Prostate gland (tissue), 2 donors: ENCODE data around the gene CLSTN1.
A peak's percentile ranks its signal among the peaks of the same experiment; 100 is the strongest.

Experiments
- POLR2A ChIP-seq: fragments of 450-650 bp; IDR thresholded peaks from one replicate; pipeline ENCODE4 v1.6.1; 2016; ENCODE audit warnings: antibody characterized with exemption, mild to moderate bottlenecking
- POLR2AphosphoS5 ChIP-seq: sonication (generic); formaldehyde crosslinking; IDR thresholded peaks from one replicate; pipeline ENCODE4 v1.6.1; 2017; ENCODE audit warnings: antibody characterized with exemption
- TF ChIP-seq, protein P1 (sequence below), 4 experiments: fragments of 200-600 bp in 2 of 4; fragments of 450-650 bp in 2 of 4; sonication (generic) in 2 of 4; IDR thresholded peaks; 1 replicate in 3 of 4; 2 replicates in 1 of 4; pipeline ENCODE4 v1.5.1; 2016 to 2019; ENCODE audit warnings: antibody characterized with exemption in 4 of 4, mild to moderate bottlenecking in 2 of 4, moderate library complexity in 2 of 4

DNA sequence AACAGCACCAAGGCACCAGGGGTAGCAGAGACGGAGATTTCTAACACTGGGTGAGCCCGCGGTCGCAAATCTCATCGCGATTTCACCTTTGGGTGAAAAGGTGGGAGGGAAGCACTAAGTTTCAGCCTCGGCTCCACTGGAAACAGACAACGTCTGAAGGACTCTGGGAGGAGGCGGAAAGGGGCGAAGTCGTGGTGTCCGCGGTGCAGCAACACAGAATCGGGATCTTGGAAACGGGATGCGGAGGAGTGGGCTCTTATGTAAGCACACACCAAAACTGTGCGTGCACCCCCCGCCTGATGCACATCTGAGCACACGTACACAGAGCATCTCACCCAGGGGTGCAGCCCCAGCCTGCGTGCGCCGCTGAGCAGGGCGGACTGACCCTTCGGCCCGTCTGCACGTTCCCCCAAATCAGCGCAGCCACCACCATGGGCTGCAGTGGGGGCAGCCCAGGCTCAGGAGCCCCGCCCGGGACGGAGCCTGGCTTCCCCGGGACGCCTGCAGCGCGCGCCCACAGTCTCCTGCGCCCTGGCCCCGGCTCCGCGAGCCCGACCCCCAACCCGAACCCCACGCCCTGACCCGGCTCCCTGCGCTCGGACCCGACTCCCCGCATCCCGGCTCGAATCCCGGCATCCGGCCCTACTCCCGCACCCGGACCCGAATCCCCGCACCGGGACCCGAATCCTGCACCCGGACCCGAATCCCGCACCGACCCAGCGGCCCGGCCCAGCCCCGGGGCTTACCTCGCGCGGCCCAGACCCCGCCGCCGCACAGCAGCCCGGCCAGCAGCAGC is 670 bp downstream of the CLSTN1 start:
- TF ChIP-seq, protein P1, sequence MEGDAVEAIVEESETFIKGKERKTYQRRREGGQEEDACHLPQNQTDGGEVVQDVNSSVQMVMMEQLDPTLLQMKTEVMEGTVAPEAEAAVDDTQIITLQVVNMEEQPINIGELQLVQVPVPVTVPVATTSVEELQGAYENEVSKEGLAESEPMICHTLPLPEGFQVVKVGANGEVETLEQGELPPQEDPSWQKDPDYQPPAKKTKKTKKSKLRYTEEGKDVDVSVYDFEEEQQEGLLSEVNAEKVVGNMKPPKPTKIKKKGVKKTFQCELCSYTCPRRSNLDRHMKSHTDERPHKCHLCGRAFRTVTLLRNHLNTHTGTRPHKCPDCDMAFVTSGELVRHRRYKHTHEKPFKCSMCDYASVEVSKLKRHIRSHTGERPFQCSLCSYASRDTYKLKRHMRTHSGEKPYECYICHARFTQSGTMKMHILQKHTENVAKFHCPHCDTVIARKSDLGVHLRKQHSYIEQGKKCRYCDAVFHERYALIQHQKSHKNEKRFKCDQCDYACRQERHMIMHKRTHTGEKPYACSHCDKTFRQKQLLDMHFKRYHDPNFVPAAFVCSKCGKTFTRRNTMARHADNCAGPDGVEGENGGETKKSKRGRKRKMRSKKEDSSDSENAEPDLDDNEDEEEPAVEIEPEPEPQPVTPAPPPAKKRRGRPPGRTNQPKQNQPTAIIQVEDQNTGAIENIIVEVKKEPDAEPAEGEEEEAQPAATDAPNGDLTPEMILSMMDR (IDR thresholded peaks at IDR 0.05): no peak
- TF ChIP-seq POLR2A (peak; percentile 20), POLR2AphosphoS5 (no peak)
